Measurements from ENCODE around the gene CKMT2. TPM values are rescaled to one million over a fixed set of nuclear protein-coding genes. Genes with fewer than 3 reads are reported as not detected.

The CKMT2 gene
- total and polyA plus RNA-seq, 2 of the 8 experiments (the other 6 are each of a cell fraction or from before 2014, with no cell fraction given), result 2.4 to 5.0 TPM

GRCh38 chr5:81239613-81240012 is 6.5 kb downstream of the CKMT2 start:
- no peak overlapping the region for H3K4me2 ChIP-seq (ENCODE audit: insufficient read depth in 1 of 2, low read depth in 2 of 2, low read length in 2 of 2)
- H3K79me2 ChIP-seq (ENCODE audit: control insufficient read depth in 1 of 2, insufficient read depth in 2 of 2, low read length in 2 of 2), result no peaks in the 10 kb centered on the region
- 88% methylated on average over 5 of the region's 5 CpGs; no CpG with 5 or more reads in 1 of the 2 experiments for WGBS, 2 experiments (ENCODE audit: extremely low coverage in 1 of 2, insufficient coverage in 1 of 2, insufficient read length in 1 of 2, insufficient replicate concordance in 2 of 2, low coverage in 1 of 2, low lambda C conversion rate in 2 of 2, missing lambda C conversion rate in 1 of 2)
- no peak overlapping the region for H3K9ac ChIP-seq (replicated peaks in 1 of 4; ENCODE audit: extremely low read depth in 1 of 4, low read depth in 3 of 4, low read length in 3 of 4)
- FAIRE-seq, result no peak
- no peak overlapping the region for H2AK5ac ChIP-seq (ENCODE audit: low read depth, low read length)
- peaks cover 0 to 3% (median under 1%) of the 10 kb centered on the region in 4 experiments; a peak in 1 of 7 replicates for H3K4me1 ChIP-seq (replicated peaks in 1 of 4; ENCODE audit: control insufficient read depth in 3 of 4, insufficient read depth in 4 of 4, low read length in 3 of 4)
- H3K18ac ChIP-seq (ENCODE audit: extremely low read depth, low read length), result no peak overlapping the region
- H4K91ac ChIP-seq (replicated peaks; ENCODE audit: insufficient read length, low read length), result no peak overlapping the region
- no peak for DNase-seq (ENCODE audit: low read depth in 1 of 2, low spot score in 2 of 2)
- H3K23ac ChIP-seq (ENCODE audit: insufficient read length), result no peak overlapping the region
- H3K36me3 ChIP-seq (ENCODE audit: control insufficient read depth in 2 of 4, insufficient read depth in 4 of 4, low read length in 3 of 4), result peaks cover 0 to 2% (median under 1%) of the 10 kb centered on the region in 4 experiments; a peak in 2 of 8 replicates
- POLR2A ChIA-PET (ENCODE audit: partially characterized antibody), result interaction anchor here (1.4 kb wide), 1 partner anchor 20 kb away, joined by 3 read pairs; no protein-coding TSS in a partner anchor
- no peak overlapping the region for H4K5ac ChIP-seq (ENCODE audit: insufficient read length, low read depth, low read length)
- H2BK12ac ChIP-seq (ENCODE audit: low read depth, low read length), result no peak overlapping the region
- no peaks in the 10 kb centered on the region for H4K20me1 ChIP-seq (replicated peaks in 1 of 2; ENCODE audit: control insufficient read depth in 1 of 2, insufficient read depth in 2 of 2, low read length in 2 of 2)
- no peaks in the 10 kb centered on the region for H3K23me2 ChIP-seq (ENCODE audit: low read depth, low read length)
- H3K14ac ChIP-seq (ENCODE audit: insufficient read length), result no peak overlapping the region
- no peaks in the 10 kb centered on the region for H3K27me3 ChIP-seq (replicated peaks in 1 of 4; ENCODE audit: control insufficient read depth in 3 of 4, extremely low read depth in 1 of 4, insufficient read depth in 3 of 4, low read length in 3 of 4)
- CTCF ChIA-PET (ENCODE audit: partially characterized antibody), result interaction anchor here (1.0 to 1.7 kb wide), 3 partner anchors 10 to 198 kb away, joined by 3 to 4 read pairs (median 3); no protein-coding TSS in a partner anchor
- no peak overlapping the region for H3K27ac ChIP-seq (ENCODE audit: low read depth, low read length)
- H3K9me3 ChIP-seq (ENCODE audit: insufficient read depth in 2 of 2, low read depth in 1 of 2, low read length in 1 of 2), result no peaks in the 10 kb centered on the region
- no peak overlapping the region for H2BK15ac ChIP-seq (ENCODE audit: low read length)
- H2BK120ac ChIP-seq (replicated peaks; ENCODE audit: low read depth, low read length), result no peak overlapping the region
- no peak overlapping the region for H3K4me3 ChIP-seq (ENCODE audit: extremely low read depth in 1 of 4, insufficient read depth in 2 of 4, low read depth in 3 of 4, low read length in 4 of 4)
- H3K4ac ChIP-seq (replicated peaks; ENCODE audit: insufficient read length, low read depth, low read length), result no peak overlapping the region
- no peak overlapping the region for H4K8ac ChIP-seq (ENCODE audit: extremely low read depth, insufficient read depth, low read length)
- H2BK20ac ChIP-seq (ENCODE audit: low read length), result no peak overlapping the region
- H2AFZ ChIP-seq (ENCODE audit: low read length), result no peak overlapping the region
- H3K79me1 ChIP-seq (ENCODE audit: low read depth, low read length), result no peaks in the 10 kb centered on the region; the same call in 1 of the 2 replicates
- H2BK5ac ChIP-seq (ENCODE audit: low read depth, low read length), result no peak overlapping the region
- H3K56ac ChIP-seq (replicated peaks; ENCODE audit: insufficient read length, low read depth, low read length), result no peak overlapping the region
- TF ChIP-seq TAF7 (optimal IDR thresholded peaks at IDR 0.05; ENCODE audit: borderline replicate concordance, low read depth, low read length), result no peak
- peak in 1 of 3 experiments; percentile 1; a peak in 1 of 4 replicates for TF ChIP-seq CTCF (IDR thresholded peaks at IDR 0.05; ENCODE audit: control extremely low read depth in 1 of 3, insufficient read depth in 1 of 3, low read depth in 1 of 3, low read length in 3 of 3)

Data from H1 (cell line).